NCI-H1436 (cell line): ENCODE data around the gene RPL5.

Experiments used
- DNase-seq: peaks from one replicate; lab custom pipeline; 2025; lab: John Stamatoyannopoulos, UW

RPL5 gene

DNA sequence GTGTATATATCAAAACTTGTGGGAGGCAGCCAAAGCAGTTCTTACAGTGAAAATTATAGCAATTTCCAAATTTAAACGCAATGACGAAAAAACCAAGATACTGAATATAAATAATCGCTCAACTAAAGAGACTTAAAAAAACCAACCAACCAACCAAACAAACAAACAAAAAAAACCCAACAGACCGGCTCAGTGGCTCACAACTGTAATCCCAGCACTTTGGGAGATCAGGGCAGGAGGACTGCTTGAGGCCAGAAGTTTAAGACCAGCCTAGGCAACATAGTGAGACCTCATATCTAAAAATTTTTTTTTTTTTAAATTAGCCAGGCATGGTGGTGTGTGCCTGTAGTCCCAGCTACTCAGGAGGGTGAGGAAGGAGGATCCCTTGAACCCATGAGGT, 23.4 kb downstream of the RPL5 start:
- no peak for DNase-seq

DNA sequence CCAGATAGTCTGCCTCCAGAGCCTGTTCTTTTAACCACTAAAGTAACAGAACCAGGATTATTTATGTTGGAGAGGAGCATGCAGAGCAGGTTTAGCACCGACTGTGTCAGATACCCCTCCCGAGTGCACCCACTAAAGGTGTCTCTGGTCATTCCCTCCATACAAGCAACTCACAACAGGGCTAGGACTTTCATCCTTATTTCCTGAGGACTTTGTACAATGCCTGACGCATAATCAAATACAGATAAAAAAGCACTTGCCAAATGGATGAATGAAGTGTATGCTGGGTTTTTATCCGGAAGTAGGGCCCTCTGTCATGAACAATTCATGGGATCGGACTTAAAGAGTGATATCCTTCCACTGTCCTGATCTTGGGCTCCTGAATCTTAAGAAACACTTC, 26.0 kb downstream of the RPL5 start:
- DNase-seq = no peak

DNA sequence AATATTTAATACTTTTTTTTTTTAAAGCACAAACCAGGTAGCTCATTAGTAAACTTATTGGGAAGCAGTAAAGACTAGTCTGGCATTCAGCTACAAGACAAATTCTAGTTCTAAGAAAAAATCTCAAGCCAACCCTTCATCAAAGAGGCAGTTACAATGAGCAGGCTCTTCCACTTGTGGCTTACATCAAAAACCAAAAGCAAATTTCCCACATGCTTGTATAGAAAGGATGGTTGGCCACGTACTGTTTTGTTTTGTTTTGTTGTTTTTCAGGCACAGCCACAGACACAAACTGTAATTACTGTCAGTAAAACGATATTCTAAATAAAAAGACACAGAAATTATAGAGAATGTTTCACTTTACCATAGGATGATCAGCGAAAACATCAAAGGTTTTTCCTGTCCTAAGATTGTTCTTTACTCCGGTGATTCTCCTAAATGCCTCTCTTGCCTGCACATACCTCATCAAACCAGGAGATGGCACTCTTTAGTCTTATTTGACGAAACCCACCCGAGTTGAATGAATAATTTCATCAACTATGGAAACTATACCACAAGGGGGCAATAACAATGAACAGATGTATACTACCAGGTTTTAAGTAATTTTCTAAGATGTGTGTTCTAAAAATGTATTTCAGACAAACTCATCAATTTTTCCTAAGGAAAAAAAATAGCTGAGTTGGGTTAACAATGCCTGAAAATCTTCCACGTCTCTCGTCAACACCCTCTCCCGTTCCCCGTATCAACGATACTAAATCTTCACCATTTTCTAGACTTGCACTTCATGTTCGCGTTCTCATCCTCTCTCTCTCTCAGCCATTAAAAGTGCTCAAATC, 26.9 kb downstream of the RPL5 start:
- DNase-seq = peak; percentile 84

DNA sequence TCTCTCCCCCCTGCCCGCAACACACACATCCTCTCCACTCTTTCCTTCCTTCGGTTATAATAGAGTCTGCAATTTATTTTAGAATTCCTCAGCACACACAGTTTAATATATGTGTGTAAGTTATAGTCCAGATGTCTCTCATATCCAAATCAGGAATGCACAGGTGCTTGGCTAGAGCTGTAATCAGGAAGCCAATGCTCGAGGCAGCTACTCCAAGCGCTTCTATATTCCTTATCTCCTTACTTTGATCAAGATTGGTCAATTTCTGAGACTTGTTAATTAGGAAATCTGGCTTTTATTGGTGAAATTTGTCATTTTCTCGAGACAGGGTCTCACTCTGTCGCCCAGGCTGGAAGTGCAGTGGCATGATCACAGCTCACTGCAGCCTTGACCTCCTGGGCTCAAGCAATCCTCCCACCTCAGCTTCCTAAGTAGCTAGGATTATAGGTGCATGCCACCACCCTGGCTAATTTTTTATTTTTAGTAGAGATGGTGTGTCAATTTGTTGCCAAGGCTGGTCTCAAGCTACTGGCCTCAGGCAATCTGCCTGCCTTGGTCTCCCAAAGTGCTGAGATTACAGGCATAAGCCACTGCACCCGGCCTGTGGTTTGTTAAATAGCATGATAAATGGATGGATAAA, 27.7 kb downstream of the RPL5 start:
- DNase-seq = no peak

DNA sequence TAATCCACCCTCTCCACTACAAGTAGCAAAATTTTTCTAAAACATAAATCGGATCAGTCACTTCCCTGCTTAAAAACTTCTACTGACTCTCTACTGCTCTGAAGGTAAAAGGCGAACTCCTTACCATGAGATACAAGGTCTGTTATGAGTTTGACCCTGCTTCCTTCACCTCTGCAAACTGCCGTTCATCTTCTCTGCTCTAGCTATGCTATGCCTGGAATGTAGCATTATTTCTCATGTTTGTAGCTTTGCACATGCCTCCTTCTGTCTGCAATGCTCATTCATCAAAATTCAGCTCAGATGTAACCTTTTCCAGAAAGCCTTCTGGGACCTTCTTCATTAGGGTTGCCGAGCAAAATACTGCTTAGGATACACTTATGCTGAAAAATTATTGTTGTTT, 30.8 kb downstream of the RPL5 start:
- no peak for DNase-seq

DNA sequence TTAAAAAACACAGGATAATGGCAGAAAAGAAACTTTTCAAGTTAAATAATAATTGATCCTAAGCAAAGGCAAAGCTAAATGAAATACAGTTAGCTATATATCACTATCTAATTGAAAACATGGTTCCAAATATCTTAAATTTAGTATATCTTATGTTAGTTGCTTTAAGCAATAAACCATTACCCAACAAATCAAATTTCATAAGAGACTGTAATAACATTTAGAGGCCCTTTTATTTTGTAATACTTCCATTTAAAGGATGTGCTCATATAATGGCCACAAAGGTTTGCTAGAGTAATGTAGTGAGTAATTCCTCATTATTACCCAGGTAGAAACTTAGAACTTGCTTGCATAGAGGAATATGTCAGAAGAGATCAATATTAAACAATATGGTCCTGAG, 32.3 kb downstream of the RPL5 start:
- no peak for DNase-seq

DNA sequence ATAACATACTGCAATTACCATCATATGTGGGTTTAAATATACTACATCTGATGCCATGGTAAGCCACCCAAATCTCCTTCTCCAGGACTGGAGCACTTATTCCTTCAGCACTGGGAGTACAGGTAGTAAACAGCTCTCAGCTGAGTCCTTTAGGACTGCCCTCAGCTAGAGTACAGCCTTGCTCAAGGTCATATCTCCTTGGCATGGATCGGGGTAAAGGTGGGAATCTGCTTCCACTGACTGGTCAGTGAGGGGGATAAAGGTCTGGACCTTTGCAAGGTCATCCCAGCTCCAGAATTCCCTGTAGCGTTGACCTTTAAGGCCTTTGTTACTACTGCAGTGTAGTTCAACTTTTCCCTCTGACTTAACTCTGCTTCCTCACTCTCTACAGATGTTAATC, 38.8 kb downstream of the RPL5 start:
- no peak for DNase-seq

DNA sequence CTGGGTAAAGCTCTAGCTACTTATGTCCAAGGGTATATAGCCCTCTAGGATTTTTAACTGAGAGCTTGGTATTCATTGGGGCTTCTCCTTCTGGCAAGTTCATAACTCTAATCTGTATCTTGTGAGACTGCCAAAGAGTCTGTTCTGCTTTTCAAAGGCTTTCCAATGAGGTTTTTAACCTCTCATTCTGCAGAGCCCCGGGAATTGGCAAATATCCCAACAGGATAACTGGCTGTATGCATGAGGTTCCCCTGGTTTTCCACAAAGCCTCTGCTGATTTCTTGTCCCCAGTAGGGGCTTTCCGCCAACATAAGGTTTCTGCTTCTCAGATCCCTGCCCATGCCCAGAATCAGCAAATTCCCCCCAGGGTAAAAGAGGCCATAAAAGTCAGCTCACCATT, 40.9 kb downstream of the RPL5 start:
- DNase-seq = no peak

DNA sequence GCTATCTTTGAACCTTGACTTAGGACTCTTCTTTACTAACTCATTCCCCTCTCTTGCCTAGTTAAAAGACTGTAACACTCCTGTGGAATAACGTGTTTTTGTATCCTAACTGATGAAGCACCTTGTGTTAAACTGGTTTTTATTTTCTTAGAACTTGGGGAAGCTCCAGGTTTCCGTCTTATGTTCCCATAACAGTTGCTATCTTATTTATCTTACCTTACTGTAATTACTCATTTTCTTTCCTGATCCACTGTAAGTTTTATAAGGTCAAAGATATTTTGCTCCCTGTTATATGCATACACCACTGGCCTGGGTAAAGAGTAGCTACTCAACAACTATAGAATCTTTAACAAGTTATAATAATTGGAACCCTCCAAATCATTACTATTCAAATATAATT, 43.1 kb downstream of the RPL5 start:
- no peak for DNase-seq

DNA sequence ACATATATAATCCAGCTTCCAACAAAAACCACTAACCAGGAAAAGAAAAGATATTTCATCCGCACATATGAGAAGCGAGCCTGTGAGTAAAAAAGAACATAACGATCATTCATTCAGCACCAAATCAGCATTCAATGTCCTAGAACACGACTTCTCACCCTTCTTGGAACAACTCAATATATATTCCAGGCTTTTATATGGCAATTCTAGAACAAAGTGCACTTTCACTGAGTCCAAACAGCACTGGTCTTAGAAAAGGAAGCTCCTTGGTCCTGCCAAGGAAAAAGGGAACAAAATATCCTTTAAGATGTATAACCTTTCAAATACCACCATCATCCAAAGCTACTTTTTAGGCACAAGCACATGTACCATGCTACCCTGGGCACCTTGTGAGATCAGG, 44.5 kb downstream of the RPL5 start:
- DNase-seq = no peak

DNA sequence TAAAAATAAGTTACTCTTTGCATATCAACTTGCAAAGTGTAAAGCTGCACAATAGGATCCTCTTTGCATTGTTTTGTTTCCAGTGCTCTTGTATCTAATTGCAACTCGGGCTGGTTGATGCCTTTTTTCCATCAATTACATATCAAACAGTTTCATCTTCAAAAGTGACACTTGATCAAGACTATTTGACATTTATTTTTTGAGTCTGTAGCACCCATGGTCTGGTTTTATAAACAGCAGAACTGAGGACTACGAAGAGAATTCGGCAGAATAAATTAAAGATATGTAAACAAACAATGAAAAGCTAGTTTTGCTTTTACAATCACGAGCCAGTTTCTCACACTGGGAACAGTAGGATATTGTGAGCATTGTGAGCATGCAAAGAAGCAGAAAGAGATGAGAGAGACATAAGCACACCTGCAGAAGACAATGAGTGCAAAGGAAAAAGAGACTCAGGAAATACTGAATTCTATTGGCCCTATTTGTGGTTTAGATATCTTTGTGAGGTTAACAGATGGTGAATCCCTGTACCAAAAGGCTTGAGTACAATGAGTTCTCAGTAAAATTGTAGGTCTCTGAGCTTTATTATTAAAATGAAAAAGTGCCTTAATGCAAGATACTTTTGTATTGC, 45.4 kb downstream of the RPL5 start:
- no peak for DNase-seq

DNA sequence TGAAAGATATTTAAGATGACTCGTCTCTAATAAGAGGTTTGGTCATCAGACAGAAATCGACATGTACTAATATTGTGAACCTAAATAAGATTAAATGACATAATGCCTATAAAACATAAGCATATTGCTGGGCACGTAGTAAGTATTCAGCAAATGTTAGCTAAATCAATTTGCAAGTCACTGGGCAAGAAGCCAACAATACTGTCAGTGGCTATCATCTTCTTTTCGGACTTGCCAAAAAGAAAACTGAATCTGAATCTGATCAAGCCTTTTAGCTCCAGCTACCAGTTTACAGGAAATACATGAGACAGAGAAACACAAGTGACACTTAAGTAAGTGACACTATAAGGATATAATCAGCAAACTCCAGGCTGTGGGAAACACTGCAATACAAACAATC, 46.0 kb downstream of the RPL5 start:
- DNase-seq = peak; percentile 18

DNA sequence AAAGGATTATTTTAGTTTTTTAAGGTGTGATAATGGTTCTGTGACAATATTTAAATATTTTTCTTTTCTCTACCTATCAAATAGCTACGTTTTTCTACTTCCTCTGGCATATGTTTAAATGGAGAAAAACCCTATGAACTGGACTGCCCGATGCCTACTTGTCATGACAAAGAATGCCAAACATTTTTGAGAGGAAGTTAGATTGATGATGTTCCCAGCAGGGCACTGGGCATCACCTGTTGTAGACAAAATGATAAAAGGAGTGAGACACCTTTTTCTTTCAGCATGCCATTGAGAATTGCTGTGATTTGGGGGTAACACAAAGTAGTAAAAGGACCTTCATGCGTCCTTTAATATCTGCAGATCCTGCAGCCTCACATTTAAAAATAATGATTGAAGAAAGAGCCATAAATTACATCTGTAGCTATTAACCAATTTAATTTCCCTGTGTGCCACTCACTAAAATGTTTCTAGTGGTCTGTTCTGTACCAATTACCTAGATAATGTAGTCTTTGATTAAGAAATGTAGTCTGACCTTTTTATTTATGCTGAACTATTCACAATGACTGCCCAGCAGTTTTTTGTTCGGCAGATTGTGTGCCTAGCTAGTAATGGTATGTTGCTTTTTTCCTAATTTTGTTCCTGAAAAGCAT, 47.6 kb downstream of the RPL5 start:
- no peak for DNase-seq

DNA sequence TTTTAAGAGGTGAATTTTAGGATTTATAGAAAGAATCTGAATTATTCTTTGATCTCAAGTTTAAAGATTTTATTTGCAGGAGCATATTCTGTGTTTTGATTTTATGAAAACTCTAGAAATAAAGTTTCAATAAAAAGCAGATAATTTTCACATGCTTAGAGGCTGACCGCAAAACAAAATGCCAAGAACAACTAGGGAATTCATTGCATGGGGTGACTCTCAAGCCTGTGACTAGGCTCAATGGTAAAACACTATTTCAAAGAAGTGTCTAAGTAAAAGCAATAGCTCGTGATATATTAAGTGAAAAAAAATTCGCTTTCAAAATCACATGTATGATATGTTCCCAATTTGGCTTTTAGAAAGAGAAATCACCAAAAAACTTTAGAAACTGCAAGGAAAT, 49.6 kb downstream of the RPL5 start:
- DNase-seq = no peak

DNA sequence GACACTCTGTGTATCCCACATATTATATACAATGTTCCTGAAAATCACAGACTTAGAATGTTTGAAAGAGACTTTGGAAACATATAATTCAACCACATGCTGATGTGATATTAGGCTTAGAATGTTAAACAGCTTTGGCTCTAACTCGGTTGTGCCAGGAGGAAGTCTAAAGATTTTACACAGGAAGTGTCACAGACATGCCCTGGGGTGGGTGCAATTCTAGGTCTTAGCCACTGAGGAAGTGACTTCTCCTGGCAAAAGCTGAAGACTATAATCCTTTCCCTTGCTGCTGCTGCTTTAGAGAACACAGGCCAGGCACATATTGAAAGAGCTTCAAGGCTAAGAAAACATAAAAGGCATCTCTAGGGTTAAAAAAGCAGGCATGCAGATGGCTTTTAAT, 51.0 kb downstream of the RPL5 start:
- DNase-seq = no peak

DNA sequence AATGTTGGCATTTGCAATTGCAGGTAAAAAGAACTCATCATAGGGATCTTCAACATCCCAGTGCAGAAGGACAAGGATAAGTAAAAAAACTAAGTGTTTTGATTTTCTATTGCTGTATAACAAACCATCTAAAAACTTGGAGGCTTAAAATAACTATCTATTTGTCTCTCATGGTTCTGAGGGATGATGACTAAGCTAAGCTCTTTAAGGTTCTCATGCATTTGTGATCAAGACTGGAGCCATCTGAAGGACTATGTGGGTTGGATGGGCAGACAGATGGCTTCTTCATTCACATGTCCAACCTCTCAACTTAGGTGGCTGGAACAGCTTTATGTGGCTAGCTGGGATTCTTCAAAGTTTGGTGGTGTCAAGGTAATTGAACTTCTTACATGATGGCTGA, 51.5 kb downstream of the RPL5 start:
- no peak for DNase-seq

DNA sequence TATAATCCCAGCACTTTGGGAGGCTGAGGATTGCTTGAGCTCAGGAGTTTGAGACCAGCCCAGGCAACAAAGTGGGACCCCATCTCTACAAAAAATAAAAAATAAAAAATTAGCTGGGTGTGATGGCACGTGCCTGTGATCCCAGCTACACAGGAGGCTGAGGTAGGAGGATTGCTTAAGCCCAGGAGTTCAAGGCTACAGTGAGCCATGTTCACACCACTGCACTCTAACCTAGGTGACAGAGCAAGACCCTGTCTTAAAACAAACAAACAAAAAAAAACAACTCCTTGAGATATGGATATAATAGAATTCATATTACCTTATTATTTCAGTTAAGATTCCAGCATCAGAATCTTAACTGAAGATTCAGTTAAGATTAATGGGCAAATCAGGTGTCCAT, 52.4 kb downstream of the RPL5 start:
- no peak for DNase-seq

DNA sequence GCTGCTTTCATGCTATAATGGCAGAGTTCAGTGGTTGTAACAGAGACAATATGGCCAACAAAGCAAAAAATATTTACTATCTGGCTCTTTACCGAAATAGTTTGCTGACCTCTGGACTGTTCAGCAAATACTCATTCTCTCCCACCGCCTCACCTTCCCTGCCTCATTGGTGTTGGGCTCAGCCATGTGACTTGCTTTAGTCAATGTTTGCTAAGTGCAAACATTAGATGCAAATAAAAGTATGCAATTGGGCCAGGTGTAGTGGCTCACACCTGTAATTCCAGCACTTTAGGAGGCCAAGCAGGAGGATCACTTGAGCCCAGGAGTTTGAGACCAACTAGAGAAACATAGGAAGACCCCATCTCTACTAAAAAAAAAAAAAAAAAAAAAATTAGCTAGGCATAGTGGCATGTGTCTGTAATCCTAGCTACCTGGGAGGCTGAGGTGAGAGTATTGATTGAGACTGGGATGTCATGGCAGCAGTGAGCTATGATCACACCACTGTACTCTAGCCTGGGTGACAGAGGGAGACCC, 55.1 kb downstream of the RPL5 start:
- DNase-seq = no peak

DNA sequence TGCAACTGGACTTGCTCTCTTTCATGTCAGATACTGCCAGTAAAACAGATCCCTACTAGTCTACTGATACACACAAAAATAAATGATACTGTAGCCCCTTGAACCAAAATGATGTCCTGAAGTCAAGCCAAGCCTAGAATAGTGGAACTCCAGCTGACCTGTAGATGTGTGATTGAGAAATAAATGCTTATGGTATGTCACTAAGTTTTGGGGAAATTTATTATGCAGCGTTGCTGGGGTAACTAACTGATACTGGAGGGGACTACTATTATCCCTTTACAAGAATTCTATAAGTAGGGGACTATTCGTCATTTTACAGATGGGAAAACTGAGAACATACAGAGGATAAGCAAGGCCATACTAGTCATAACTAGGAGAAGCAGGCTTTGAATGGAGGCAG, 55.6 kb downstream of the RPL5 start:
- DNase-seq = no peak
